HG02870 (cell line): ENCODE data around the gene ATAD3C.

Experiments used
- ATAC-seq: cut with Tn5 transposase; IDR thresholded peaks from one replicate; pipeline ENCODE4 v1.9.1; 2021; ENCODE audit warnings: mild to moderate bottlenecking, moderate library complexity; ENCODE audit not compliant: unreplicated experiment

Gene ATAD3C

GRCh38 chr1:1430114-1430982, 19.1 kb upstream of the ATAD3C start:
- no peak for ATAC-seq

- ATAC-seq: no peak
These were observed 18.3 kb upstream of the ATAD3C start for GRCh38 chr1:1430992-1431844.

GRCh38 chr1:1431845-1432273, 17.6 kb upstream of the ATAD3C start:
- no peak for ATAC-seq

- no peak for ATAC-seq
These were observed 17.1 kb upstream of the ATAD3C start for GRCh38 chr1:1432274-1432950.

GRCh38 chr1:1432951-1433803, 16.3 kb upstream of the ATAD3C start:
- ATAC-seq: no peak

GRCh38 chr1:1433804-1434130, 15.7 kb upstream of the ATAD3C start:
- no peak for ATAC-seq

- ATAC-seq: no peak
These were observed 15.2 kb upstream of the ATAD3C start for GRCh38 chr1:1434131-1434823.

GRCh38 chr1:1434824-1435105, 14.7 kb upstream of the ATAD3C start:
- no peak for ATAC-seq

- ATAC-seq: no peak
These were observed 14.2 kb upstream of the ATAD3C start, which contains the start of gene VWA1 for GRCh38 chr1:1435106-1435903. TSS of gene VWA1 (plus strand) at chr1:1435690. CDS start at chr1:1435749, 59 bp downstream.

GRCh38 chr1:1435911-1436629, 13.4 kb upstream of the ATAD3C start:
- no peak for ATAC-seq

- no peak for ATAC-seq
These were observed 12.9 kb upstream of the ATAD3C start for GRCh38 chr1:1436630-1437032.

GRCh38 chr1:1437033-1437903, 12.2 kb upstream of the ATAD3C start:
- ATAC-seq: no peak

GRCh38 chr1:1437904-1438376, 11.5 kb upstream of the ATAD3C start:
- ATAC-seq: no peak

GRCh38 chr1:1438531-1439381, 10.7 kb upstream of the ATAD3C start:
- no peak for ATAC-seq

GRCh38 chr1:1439546-1440261, 9.8 kb upstream of the ATAD3C start:
- no peak for ATAC-seq
